SK-N-SH treated with all-trans-retinoic acid at 6 μM for 48 hours (cell line): ENCODE results near the gene C1R.

Experiments used
- CSDC2 ChIP-seq: fragments of 250-450 bp; sonication (Bioruptor Pico); IDR thresholded peaks from 2 replicates; pipeline ENCODE4 v1.5.0; 2020; ENCODE audit warnings: mild to moderate bottlenecking, moderate library complexity
- TOX ChIP-seq: fragments of 250-450 bp; sonication (Bioruptor Pico); IDR thresholded peaks from 2 replicates; pipeline ENCODE4 v1.8.0; 2021; ENCODE audit warnings: mild to moderate bottlenecking, moderate library complexity, borderline replicate concordance

GRCh38 chr12:7099290-7099996 lies 7.2 kb upstream of the C1R start:
- no peak for TF ChIP-seq TOX
- no peak for TF ChIP-seq CSDC2
